WI38 (cell line): ENCODE data around the gene LIMS2.

Experiments
- H3K4me3 ChIP-seq: 2 replicates; pipeline ENCODE4 v1.5.1; 2011; ENCODE audit warnings: low read depth, mild to moderate bottlenecking, control low read depth, low read length
- CTCF ChIP-seq: IDR thresholded peaks from 2 replicates; pipeline ENCODE4 v1.5.1; 2012; ENCODE audit warnings: low read depth, mild to moderate bottlenecking, control low read depth, low read length

LIMS2 gene

GRCh38 chr2:127607399-127607908, 67.9 kb downstream of the LIMS2 start:
- TF ChIP-seq CTCF, result no peak

GRCh38 chr2:127606625-127607398, 68.5 kb downstream of the LIMS2 start:
- no peak overlapping the region for H3K4me3 ChIP-seq
- TF ChIP-seq CTCF, result no peak

More at GRCh38 chr2:127607399-127607908, 67.9 kb downstream of the LIMS2 start:
- H3K4me3 ChIP-seq, result no peak overlapping the region

GRCh38 chr2:127605691-127606263, 69.6 kb downstream of the LIMS2 start:
- TF ChIP-seq CTCF, result no peak

GRCh38 chr2:127604986-127605385, 70.3 kb downstream of the LIMS2 start:
- H3K4me3 ChIP-seq, result no peak overlapping the region
- TF ChIP-seq CTCF, result no peak

More at GRCh38 chr2:127605691-127606263, 69.6 kb downstream of the LIMS2 start:
- no peak overlapping the region for H3K4me3 ChIP-seq

GRCh38 chr2:127599211-127599610, 76.1 kb downstream of the LIMS2 start:
- no peak for TF ChIP-seq CTCF
- no peak overlapping the region for H3K4me3 ChIP-seq

GRCh38 chr2:127598711-127599110, 76.6 kb downstream of the LIMS2 start:
- no peak for TF ChIP-seq CTCF
- no peak overlapping the region for H3K4me3 ChIP-seq

- H3K4me3 ChIP-seq, result no peak overlapping the region
- TF ChIP-seq CTCF, result no peak
These were observed 77.3 kb downstream of the LIMS2 start for GRCh38 chr2:127597984-127598380.
